GM12878 (cell line): ENCODE measurements around the gene MED31. TPM values are rescaled to one million over a fixed set of nuclear protein-coding genes. Genes with fewer than 3 reads are reported as not detected.
A peak's percentile ranks its signal among the peaks of the same experiment; 100 is the strongest.

Experiments
- EED ChIP-seq: sonication (generic); IDR thresholded peaks from 2 replicates; pipeline ENCODE4 v1.6.1; 2016; ENCODE audit warnings: antibody characterized with exemption, low read depth
- FOXM1 ChIP-seq: IDR thresholded peaks from 2 replicates; pipeline ENCODE4 v1.6.1; 2012; ENCODE audit warnings: low read depth, mild to moderate bottlenecking, inconsistent platforms, low read length, moderate library complexity
- GABPA ChIP-seq: IDR thresholded peaks from 2 replicates; pipeline ENCODE4 v1.6.1; 2014; ENCODE audit warnings: antibody characterized with exemption, low read depth, mild to moderate bottlenecking, inconsistent platforms
- HCFC1 ChIP-seq: fragments of 150-350 bp; IDR thresholded peaks from 2 replicates; pipeline ENCODE4 v1.6.1; 2014; ENCODE audit warnings: low read length
- IKZF2 ChIP-seq, 2 experiments: fragments of 450-650 bp; IDR thresholded peaks; 2 replicates each; pipeline ENCODE4 v1.6.1; 2017; ENCODE audit warnings: mild to moderate bottlenecking in 2 of 2, moderate library complexity in 2 of 2
- NR2F1 ChIP-seq: fragments of 450-650 bp; conservative IDR thresholded peaks from 2 replicates; pipeline ENCODE4 v1.6.1; 2017; ENCODE audit warnings: mild to moderate bottlenecking
- RBBP5 ChIP-seq: fragments of 200-600 bp; sonication (generic); conservative IDR thresholded peaks from 2 replicates; pipeline ENCODE4 v1.6.1; 2016
- RFX5 ChIP-seq: IDR thresholded peaks from 2 replicates; pipeline ENCODE4 v1.6.1; 2011; ENCODE audit warnings: low read depth, low read length, improper control_type of control experiment
- WRNIP1 ChIP-seq: IDR thresholded peaks from 2 replicates; pipeline ENCODE4 v1.6.1; 2011; ENCODE audit warnings: low read depth, low read length, improper control_type of control experiment, borderline replicate concordance
- polyA plus RNA-seq, 11 experiments: library from polyadenylated mRNA; depleted of rRNA in 4 of 11; unstranded in 6 of 11; stranded (reverse) in 5 of 11; fragments of >200 nt; fragmentation: Nextera tagmentation in 4 of 11; fragmentation: Illumina TruSeq in 1 of 11; extraction: Ambion mirVana in 4 of 11; extraction: Trizol in 1 of 11; gene quantifications; 1 replicate in 1 of 11; 2 replicates in 10 of 11; pipeline versions ENCODE4 v1.2.1 to v1.2.3, GENCODE V29; 2011 to 2016; ENCODE audit warnings: inconsistent platforms in 2 of 11, missing spikeins in 2 of 11, low read depth in 1 of 11
- total RNA-seq, 4 experiments: library from RNA; depleted of rRNA in 3 of 4; stranded (reverse); fragments of >200 nt in 3 of 4; fragmentation: Illumina TruSeq in 1 of 4; extraction: Trizol in 1 of 4; gene quantifications; 2 replicates each; pipeline versions ENCODE4 v1.2.1 to v1.2.3, GENCODE V29; 2013 to 2021
- TF ChIP-seq, protein P1 (sequence below): fragments of 450-650 bp; IDR thresholded peaks from 2 replicates; pipeline ENCODE4 v1.6.1; 2018; ENCODE audit warnings: borderline replicate concordance, mild to moderate bottlenecking; ENCODE audit not compliant: partially characterized antibody
- TF ChIP-seq, protein P2 (sequence below): IDR thresholded peaks from 2 replicates; pipeline ENCODE4 v1.6.1; 2011; ENCODE audit warnings: mild to moderate bottlenecking, low read depth, low read length, moderate library complexity; ENCODE audit not compliant: insufficient replicate concordance
- TF ChIP-seq, protein P3 (sequence below): IDR thresholded peaks from 2 replicates; pipeline ENCODE4 v1.6.1; 2012; ENCODE audit warnings: mild to moderate bottlenecking, low read depth, low read length
- TF ChIP-seq, protein P4 (sequence below): IDR thresholded peaks from 2 replicates; pipeline ENCODE4 v1.6.1; 2011; ENCODE audit warnings: borderline replicate concordance, low read depth, mild to moderate bottlenecking, moderate library complexity, mixed read lengths, low read length; ENCODE audit not compliant: insufficient read depth; ENCODE audit errors: extremely low read length
- TF ChIP-seq, protein P5 (sequence below): IDR thresholded peaks from 2 replicates; pipeline ENCODE4 v1.6.1; 2012; ENCODE audit warnings: improper control_type of control experiment, low read depth, low read length; ENCODE audit not compliant: insufficient replicate concordance

The MED31 gene
- total and polyA plus RNA-seq, 10 of the 15 experiments (the other 5 are each of a cell fraction or from before 2014, with no cell fraction given), result 14.4 to 71.1 (median 34.6) TPM

DNA sequence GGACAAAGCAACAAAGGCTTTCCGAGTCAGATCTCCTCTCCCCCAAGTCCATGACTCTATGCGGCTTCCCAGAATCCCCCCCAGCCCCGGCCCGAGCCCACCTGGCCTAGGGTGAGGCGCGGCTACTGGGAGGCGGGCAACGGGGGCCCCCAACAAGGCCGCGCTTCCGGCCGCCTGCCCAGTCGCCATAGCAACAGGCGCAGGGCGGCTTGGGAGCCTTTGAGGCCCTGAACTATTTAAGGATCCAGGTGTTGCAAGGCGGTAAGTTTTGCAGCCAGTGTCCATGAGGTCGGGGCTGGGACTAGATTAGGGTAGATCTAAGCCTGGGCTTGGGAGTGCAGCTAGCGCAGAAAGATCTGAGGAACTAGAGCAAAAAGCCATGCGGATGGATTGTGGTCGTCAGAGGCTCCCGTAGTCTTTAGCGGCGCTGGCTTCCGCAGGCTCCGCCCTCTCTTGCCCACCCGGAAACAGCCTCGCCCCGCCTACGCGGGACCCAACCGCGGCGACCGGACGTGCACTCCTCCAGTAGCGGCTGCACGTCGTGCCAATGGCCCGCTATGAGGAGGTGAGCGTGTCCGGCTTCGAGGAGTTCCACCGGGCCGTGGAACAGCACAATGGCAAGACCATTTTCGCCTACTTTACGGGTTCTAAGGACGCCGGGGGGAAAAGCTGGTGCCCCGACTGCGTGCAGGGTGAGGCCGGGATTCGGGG is 10.7 kb downstream of the MED31 start, which contains the start of the genes KIAA0753 and TXNDC17 (continued):
- TF ChIP-seq, protein P1, sequence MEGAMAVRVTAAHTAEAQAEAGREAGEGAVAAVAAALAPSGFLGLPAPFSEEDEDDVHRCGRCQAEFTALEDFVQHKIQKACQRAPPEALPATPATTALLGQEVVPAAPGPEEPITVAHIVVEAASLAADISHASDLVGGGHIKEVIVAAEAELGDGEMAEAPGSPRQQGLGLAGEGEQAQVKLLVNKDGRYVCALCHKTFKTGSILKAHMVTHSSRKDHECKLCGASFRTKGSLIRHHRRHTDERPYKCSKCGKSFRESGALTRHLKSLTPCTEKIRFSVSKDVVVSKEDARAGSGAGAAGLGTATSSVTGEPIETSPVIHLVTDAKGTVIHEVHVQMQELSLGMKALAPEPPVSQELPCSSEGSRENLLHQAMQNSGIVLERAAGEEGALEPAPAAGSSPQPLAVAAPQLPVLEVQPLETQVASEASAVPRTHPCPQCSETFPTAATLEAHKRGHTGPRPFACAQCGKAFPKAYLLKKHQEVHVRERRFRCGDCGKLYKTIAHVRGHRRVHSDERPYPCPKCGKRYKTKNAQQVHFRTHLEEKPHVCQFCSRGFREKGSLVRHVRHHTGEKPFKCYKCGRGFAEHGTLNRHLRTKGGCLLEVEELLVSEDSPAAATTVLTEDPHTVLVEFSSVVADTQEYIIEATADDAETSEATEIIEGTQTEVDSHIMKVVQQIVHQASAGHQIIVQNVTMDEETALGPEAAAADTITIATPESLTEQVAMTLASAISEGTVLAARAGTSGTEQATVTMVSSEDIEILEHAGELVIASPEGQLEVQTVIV, result peak; percentile 90
- no peak for TF ChIP-seq RBBP5
- TF ChIP-seq FOXM1, result 0 out of 2 replicates have a peak, but pooled peaks have one; percentile 1
- TF ChIP-seq RFX5, result 0 out of 2 replicates have a peak, but pooled peaks have one; percentile 19
- TF ChIP-seq EED, result peak; percentile 38; the same call in 1 of the 2 replicates
- peak; percentile 53; the same call in 1 of the 2 replicates for TF ChIP-seq NR2F1
- TF ChIP-seq, protein P2, sequence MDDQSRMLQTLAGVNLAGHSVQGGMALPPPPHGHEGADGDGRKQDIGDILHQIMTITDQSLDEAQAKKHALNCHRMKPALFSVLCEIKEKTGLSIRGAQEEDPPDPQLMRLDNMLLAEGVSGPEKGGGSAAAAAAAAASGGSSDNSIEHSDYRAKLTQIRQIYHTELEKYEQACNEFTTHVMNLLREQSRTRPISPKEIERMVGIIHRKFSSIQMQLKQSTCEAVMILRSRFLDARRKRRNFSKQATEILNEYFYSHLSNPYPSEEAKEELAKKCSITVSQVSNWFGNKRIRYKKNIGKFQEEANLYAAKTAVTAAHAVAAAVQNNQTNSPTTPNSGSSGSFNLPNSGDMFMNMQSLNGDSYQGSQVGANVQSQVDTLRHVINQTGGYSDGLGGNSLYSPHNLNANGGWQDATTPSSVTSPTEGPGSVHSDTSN, result peak; percentile 6
- peak; percentile 62 for TF ChIP-seq HCFC1
- 0 out of 2 replicates have a peak, but pooled peaks have one; percentile 42 for TF ChIP-seq WRNIP1
- TF ChIP-seq, protein P3, sequence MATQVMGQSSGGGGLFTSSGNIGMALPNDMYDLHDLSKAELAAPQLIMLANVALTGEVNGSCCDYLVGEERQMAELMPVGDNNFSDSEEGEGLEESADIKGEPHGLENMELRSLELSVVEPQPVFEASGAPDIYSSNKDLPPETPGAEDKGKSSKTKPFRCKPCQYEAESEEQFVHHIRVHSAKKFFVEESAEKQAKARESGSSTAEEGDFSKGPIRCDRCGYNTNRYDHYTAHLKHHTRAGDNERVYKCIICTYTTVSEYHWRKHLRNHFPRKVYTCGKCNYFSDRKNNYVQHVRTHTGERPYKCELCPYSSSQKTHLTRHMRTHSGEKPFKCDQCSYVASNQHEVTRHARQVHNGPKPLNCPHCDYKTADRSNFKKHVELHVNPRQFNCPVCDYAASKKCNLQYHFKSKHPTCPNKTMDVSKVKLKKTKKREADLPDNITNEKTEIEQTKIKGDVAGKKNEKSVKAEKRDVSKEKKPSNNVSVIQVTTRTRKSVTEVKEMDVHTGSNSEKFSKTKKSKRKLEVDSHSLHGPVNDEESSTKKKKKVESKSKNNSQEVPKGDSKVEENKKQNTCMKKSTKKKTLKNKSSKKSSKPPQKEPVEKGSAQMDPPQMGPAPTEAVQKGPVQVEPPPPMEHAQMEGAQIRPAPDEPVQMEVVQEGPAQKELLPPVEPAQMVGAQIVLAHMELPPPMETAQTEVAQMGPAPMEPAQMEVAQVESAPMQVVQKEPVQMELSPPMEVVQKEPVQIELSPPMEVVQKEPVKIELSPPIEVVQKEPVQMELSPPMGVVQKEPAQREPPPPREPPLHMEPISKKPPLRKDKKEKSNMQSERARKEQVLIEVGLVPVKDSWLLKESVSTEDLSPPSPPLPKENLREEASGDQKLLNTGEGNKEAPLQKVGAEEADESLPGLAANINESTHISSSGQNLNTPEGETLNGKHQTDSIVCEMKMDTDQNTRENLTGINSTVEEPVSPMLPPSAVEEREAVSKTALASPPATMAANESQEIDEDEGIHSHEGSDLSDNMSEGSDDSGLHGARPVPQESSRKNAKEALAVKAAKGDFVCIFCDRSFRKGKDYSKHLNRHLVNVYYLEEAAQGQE, result no peak; the same call in 1 of the 2 replicates
- TF ChIP-seq IKZF2 (IDR thresholded peaks at IDR 0.05), result peak in 1 of 2 experiments; percentile 29; a peak in 1 of 4 replicates
- TF ChIP-seq, protein P4, sequence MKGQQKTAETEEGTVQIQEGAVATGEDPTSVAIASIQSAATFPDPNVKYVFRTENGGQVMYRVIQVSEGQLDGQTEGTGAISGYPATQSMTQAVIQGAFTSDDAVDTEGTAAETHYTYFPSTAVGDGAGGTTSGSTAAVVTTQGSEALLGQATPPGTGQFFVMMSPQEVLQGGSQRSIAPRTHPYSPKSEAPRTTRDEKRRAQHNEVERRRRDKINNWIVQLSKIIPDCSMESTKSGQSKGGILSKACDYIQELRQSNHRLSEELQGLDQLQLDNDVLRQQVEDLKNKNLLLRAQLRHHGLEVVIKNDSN, result no peak
- TF ChIP-seq GABPA, result peak; percentile 69; the same call in 1 of the 2 replicates
- TF ChIP-seq, protein P5, sequence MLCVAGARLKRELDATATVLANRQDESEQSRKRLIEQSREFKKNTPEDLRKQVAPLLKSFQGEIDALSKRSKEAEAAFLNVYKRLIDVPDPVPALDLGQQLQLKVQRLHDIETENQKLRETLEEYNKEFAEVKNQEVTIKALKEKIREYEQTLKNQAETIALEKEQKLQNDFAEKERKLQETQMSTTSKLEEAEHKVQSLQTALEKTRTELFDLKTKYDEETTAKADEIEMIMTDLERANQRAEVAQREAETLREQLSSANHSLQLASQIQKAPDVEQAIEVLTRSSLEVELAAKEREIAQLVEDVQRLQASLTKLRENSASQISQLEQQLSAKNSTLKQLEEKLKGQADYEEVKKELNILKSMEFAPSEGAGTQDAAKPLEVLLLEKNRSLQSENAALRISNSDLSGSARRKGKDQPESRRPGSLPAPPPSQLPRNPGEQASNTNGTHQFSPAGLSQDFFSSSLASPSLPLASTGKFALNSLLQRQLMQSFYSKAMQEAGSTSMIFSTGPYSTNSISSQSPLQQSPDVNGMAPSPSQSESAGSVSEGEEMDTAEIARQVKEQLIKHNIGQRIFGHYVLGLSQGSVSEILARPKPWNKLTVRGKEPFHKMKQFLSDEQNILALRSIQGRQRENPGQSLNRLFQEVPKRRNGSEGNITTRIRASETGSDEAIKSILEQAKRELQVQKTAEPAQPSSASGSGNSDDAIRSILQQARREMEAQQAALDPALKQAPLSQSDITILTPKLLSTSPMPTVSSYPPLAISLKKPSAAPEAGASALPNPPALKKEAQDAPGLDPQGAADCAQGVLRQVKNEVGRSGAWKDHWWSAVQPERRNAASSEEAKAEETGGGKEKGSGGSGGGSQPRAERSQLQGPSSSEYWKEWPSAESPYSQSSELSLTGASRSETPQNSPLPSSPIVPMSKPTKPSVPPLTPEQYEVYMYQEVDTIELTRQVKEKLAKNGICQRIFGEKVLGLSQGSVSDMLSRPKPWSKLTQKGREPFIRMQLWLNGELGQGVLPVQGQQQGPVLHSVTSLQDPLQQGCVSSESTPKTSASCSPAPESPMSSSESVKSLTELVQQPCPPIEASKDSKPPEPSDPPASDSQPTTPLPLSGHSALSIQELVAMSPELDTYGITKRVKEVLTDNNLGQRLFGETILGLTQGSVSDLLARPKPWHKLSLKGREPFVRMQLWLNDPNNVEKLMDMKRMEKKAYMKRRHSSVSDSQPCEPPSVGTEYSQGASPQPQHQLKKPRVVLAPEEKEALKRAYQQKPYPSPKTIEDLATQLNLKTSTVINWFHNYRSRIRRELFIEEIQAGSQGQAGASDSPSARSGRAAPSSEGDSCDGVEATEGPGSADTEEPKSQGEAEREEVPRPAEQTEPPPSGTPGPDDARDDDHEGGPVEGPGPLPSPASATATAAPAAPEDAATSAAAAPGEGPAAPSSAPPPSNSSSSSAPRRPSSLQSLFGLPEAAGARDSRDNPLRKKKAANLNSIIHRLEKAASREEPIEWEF, result no peak
